HG03442 (cell line): ENCODE measurements around the gene PSMB7.

Experiments
- ATAC-seq: cut with Tn5 transposase; IDR thresholded peaks from one replicate; pipeline ENCODE4 v1.9.1; 2021; ENCODE audit warnings: mild to moderate bottlenecking, moderate library complexity; ENCODE audit not compliant: unreplicated experiment

PSMB7 gene

DNA sequence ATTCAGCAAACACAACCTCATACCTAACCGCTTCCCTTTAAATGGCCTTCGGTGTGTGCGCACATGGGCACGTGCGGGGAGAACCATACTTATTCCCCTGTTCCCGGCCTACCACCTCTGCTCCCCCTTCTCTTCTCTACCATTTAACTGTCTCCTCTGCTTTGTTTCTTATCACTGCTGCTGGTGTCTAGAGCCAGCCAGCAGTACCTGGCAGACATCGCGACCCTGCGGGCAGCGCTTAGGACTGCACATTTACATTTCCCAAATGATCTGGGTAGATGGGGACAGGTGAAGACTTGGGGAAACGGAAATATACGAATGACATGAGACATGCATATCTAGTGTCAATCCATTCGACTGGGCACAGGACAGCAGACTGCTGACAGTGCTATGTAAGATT lies 56.6 kb downstream of the PSMB7 start:
- no peak for ATAC-seq

DNA sequence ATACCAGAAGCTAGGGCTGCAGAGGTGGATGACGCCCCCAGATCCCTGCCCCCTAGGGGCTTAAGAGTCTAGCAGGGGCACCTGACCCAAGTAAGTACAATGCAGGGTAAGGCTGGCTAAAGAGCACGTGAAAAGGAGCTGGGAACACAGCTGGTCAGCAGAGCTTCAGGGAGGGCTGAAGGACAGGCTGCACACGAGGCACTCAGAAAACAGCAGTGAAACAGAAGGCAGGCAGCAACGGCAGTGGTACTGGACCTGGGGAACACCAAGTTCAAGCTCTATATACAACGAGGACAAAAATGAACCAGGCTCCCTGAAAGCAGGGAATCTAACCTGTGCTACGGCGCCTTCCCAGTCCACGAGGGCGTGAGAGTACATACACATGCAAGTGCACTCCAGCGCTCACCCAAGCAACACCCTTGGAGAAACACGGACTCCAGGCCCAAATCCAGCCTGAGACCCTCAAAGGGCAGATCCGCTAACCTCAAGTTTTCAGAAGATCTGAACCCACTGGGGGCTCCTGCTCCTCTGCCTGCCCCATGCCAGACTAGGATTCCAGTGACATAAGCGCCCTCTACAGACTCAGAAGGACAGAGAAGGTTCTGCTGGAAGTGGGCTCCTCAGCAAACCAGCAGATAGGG lies 57.4 kb downstream of the PSMB7 start:
- ATAC-seq: no peak

DNA sequence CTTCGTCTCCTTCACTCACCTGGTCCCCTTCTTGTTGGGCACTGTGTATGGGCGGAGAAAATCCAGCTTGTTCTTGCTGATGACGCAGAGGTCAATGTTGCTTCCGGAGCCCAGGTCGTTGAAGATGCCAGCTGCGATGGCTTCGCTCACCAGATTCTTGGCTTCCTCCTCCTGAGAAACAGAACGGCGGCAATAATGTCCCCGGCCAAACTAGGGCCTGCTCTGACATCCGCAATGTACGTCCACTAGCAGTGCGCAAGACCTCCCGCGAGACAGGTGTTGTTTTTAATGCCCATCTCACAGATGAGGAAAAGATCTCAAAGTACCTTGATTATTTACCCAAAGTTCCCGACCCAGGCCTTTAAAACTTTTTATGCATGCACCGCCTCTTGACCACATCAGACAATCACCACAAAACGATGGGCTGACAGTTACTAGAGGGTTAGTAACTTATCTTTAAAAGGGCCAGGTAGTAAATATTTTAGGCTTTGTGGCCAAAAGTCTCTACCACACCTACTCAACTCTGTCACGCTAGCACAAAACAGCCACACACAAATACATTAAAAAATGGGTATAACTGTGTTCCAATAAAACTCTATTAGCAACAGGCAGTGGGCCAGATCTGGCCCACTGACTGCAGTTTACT lies 58.4 kb downstream of the PSMB7 start:
- no peak for ATAC-seq

DNA sequence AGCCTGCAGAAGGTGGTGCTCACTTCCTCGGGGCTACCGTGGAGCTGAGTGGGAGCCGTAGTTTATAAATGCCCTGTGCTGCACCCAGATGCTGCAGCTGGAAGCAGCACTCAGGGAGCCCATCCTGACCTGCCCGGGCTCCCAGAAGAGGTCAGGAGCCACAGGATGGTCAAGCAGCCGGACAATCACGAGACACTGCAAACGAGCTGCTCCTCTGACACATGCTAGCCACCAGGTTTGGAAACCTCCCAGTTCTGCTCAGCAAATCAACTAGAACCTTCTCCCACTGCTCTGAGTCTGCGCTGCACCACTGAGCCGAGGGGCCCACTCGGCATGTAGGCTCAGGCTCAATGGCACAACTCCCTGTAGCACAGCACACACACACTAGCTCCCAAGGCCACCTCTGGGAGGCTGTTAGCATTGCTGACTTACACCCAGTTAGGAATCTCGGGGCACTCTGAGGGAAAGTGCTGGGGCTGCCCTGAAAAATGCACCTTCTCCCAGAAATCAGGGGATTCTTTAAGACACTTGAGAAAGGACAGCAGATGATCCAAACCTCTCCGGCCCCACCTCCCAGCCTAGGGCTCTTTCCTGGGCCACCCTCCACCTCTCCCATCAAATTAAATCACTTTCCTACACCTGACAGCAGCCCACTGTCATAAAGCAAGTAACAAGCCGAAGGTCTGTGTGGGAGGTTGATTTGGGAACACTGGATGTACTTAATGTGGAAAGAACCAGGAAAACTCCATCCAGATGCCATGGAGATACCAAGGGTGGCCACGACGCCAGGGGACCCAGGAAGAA lies 59.1 kb downstream of the PSMB7 start:
- no peak for ATAC-seq

DNA sequence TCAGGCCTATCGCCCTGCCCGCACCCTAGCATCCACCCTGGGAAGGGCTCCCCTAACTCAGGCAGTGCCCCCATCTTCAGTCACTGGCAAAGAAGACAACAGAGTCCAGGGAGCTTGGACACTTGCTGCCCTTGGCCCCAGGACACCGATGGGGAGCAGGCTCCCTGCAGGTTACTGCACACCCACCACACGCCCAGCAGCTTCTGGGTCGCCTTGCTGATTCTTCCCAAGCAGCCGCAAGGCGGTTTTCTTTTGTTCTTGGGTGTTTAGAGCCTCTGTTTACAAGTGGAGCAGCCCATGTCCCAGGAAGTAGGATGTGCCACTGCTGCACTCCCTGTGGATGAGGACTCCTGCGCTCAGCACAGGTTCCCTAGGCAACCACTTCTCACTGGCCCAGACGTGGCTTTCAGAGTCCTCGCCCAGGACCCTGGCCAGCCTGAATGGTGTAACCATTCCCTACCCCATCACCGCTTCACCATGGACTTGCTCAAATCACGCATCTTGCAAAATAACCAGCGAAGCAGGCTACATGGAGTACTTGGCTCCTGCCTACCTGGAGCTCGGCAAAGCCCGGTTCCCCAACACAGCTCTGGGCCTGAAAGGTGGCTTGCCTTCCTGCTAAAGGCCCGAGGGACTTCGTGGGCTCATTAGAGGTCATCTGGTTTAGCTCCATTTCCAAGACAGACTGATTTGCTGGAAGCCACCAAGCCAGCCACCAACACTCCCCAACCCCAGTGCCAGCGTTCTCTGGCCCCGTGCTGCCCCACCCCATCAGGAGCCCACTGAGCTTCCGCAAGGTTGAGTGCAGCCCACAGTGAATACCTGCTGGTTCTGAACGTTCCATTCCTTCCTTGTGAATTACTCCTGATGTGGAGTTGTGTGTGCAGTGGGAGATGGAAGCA lies 60.0 kb downstream of the PSMB7 start:
- no peak for ATAC-seq

DNA sequence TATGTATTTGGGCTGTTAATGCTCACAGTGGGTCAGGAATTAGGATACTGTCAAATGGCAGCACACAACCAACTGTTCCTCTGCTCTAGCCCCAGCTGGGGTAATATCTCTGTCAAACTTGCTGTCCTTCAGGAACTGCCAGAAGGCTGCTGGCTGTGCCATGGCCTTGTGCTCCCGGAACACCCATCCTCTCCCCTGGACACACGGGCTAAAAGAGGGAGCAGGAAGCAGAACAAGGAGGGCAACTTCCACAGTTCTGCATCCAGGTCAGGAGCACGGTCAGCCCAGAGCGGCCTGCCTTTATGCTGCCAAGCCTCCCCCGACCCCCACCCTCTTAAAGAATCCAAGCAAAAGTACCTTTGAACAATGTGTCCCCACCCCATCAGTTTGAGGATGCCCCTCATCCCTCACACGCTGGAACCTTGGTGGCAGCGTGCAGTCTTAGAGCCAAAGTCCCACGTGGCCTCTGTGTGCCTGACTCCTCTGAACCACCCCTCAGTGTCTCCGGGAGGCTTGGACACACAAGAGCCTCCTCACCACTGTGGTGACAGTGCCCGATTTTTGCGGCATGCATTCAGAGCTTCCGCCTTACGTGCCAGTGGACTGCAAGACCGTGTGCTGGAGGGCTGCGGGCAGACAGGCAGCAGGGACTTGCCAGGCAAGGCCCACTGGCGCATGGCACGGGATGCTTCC lies 60.8 kb downstream of the PSMB7 start:
- no peak for ATAC-seq

DNA sequence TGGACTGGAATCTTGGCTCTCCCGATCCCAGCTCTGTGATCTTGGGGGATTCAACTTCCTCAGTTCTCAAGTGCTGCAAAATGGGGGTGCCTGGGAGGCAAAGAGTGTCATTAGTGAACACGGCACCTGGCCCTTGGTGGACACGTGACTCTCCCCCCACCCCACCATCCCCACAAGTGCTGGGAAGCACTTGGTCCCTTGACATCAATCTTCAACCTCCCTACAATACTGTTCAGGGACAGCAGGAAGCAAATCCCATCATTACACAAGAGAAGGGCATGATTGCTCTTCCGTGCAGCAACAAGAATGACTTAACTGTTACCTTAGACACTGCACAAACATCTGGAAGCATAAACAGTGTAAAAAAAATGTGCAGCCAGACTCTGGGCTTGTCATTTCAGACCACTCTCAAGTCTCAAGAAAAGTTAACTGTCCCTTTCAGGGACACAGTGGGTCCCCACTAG lies 61.4 kb downstream of the PSMB7 start:
- ATAC-seq: no peak

DNA sequence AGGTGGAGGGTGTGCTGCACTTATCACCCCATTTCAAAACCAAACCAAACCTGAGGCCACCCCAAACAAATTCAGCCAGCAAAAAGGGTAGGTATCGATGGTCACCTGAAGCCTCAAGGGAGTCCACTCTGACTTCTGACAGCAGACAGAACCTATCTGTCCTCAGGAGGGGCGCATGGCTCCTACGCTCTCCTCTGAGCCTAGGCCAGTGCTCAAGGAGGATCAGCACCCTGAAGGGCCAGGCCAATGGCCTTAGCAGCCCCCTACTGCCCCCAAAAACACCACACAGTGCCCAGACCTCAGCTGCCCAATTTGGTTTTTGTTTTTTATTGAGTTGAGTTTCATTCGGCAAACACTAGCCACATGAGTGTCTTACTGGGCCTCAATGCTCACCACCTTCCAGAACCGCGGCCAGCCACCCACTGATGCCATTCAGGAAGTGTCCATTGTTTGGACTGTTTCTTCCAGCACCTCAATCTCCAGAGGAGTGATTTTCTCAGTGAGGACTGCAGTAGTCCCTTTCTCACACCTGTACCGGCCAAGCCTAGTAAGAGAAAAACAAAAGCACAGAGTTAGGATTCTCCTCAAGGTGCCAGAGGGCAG lies 62.0 kb downstream of the PSMB7 start:
- ATAC-seq: no peak

DNA sequence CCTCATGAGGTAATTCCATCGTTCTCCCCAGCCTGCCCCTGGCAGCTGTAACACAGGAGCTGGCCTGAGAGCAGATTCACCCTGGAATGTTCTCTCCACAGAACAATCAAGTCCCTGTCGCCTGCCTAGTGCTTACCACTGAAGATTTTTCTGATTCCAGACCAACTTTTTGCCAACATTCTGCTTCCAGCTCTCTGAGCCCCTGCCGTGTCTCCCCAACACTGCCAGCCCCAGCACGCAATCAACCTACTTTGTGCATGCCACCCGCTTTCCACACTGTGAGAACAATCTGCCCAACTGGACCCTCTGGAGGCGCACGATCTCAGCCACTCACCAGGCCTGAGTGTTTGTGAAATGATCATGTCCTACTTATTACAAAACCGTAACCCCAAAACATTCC lies 62.6 kb downstream of the PSMB7 start:
- ATAC-seq: no peak

DNA sequence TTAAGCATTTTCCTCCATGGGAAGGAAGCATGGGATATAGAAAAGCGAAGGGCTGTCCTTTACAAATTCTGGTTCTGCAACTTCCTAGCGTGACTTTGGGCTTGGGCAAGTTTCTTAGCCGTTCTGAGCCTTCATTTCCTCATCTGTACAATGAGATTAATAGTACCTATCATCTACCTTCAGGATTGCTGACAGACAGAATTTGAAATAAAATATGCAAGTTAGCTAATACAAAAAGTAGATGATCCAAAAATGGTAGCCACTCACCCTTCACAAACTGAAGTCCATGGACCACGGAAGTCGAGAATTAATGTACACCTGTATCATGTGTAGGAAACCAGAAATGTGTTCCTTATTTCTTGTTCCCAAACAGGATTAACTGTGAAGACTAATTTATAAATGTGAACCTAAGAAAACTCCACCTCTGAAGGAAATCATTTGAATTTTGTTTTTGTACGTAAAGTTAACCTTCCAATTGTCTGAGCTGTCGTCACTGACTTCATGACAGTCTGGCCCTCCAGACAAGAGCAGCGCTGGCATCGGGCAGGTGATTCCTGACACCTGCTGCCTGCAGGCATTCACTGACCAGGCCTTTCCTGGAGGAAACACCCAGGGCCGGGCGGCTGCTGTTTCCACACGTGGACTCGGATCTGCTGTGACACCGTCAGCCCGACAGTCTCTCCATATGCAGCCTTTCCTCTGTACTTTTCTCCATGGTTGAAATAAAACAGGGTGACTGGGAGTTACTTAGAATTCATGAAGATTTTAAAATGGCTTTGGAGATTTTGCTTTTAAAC lies 63.4 kb downstream of the PSMB7 start:
- ATAC-seq: no peak

DNA sequence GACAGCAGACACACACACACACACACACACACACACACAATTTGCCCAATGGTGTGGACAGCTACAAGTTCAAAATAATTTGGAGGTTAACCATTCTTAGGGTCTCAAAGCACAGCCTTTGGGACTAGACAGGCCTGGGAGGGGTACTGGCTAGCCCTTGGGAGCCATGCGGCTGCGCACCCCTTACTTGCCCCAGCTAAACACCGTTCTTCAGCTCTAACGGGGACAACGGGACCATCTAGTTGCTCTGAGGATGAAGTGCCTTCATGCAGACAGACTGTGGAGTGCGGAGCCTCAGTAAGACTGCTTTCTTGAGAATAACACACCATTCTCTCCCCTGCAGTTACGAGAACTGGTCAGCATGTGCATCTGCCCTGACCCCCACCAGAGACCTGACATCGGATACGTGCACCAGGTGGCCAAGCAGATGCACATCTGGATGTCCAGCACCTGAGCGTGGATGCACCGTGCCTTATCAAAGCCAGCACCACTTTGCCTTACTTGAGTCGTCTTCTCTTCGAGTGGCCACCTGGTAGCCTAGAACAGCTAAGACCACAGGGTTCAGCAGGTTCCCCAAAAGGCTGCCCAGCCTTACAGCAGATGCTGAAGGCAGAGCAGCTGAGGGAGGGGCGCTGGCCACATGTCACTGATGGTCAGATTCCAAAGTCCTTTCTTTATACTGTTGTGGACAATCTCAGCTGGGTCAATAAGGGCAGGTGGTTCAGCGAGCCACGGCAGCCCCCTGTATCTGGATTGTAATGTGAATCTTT lies 64.6 kb downstream of the PSMB7 start:
- ATAC-seq: no peak

DNA sequence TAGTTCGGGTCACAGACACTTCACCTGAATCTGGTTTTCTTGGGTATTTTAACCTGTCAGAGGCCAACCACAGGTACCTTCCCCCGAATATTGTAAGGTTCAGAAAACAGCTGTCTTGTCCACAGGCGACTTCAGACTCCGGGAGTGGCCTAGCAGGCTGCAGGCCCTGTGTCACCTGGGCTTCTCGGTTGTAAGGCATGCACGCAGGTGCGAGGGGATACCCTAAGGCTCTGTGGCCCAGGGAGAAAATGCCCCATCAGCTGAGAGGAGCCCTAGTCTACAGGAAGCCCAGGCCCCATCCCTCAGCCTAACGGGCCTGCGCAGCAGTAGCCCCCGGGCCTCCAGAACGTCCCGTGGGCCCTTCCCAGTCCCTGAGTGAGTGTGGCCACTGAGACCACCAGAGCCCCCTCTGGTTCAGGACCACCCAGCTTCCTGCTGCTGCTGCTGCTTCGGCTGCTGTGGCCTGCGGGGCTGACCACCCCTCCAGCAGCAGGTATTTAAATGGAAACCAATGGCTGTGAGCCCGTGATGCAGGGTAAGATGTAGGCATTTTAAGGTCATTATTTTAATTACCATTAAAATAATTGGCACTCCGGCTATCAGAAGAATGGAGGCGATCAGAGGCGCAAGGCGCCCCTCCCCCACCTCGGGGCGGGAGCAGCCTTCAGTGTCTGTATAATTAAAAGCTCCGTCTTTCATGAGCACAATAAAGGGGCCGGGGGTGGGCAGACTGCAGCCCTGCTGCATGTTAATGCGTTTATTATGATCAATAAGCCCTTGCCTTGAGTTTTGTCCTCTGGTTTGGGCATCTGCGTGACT lies 65.4 kb downstream of the PSMB7 start:
- no peak for ATAC-seq

DNA sequence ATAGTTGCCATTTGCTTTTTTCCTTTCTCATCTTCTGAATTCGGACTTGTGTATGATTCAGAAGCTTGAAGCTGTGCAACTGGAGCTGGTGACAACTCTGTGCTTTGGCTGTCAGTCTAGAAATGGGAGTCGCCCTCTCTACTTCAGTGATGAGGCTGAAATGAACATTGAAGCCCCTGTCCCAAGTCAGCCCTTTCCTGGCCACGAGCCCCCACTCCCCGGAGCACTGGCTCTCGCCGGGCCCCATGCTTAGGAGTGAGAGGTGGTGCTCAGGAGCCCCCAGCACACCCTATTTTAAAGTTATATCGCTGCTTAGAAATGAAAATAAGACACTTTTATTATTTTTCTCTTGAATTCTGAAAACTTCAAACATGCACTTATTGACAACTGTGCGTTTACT lies 66.0 kb downstream of the PSMB7 start:
- ATAC-seq: no peak

DNA sequence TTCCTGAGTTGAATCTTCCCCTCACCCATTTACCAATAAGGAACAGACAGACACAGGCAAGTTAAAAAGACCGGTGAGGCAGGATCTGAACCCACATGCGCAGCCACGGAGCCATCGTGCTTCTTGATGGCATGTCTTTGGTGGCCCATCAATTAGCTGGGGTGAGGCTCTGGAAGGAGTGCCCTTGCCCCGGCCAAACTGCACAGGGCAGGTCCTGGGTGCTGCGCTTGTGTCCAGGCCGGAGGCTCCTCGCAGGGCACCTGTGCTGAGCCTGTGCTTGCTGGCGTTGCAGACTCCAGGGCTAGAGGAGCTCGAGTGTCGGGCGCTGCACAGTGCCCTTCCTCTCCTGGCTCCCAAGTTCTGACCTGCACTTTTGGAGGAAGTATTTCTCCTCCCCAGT lies 66.4 kb downstream of the PSMB7 start:
- no peak for ATAC-seq

DNA sequence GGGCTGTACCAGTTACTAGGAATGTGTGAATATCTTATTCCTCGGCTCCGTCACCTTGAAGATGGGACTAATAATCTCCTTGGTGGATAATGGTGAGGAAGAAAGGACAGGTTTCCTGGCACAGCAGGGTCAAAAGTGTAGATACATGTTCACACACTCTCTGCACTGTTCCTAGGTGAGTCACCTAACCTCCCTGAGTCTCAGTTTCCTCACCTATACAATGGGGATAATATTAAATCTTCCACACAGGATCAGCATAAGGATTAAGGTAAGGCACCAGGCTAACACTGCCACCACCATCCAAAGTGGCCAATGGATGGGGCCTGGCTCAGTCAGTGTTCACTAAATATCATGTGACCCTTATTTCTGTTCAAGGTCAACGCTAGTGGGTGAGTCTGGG lies 66.9 kb downstream of the PSMB7 start:
- ATAC-seq: no peak

DNA sequence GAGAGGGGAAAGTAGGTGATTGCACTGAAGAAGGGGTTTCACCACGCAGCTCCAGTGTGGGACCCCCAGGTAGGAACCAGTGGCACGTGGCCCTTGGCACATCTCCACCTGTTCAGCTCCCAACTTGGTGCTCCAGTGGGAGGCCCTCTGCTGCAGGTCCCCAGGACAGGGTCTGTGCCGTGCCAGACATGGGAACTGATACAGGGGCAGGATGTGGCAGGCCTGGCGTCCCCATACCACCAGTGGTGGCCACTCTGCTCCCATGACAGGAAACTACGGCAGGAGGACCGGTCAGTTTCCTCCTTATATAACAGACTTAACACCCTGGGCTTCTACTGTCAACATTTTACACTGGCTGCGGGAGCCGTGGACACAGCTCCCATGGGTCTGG lies 67.3 kb downstream of the PSMB7 start:
- ATAC-seq: no peak

DNA sequence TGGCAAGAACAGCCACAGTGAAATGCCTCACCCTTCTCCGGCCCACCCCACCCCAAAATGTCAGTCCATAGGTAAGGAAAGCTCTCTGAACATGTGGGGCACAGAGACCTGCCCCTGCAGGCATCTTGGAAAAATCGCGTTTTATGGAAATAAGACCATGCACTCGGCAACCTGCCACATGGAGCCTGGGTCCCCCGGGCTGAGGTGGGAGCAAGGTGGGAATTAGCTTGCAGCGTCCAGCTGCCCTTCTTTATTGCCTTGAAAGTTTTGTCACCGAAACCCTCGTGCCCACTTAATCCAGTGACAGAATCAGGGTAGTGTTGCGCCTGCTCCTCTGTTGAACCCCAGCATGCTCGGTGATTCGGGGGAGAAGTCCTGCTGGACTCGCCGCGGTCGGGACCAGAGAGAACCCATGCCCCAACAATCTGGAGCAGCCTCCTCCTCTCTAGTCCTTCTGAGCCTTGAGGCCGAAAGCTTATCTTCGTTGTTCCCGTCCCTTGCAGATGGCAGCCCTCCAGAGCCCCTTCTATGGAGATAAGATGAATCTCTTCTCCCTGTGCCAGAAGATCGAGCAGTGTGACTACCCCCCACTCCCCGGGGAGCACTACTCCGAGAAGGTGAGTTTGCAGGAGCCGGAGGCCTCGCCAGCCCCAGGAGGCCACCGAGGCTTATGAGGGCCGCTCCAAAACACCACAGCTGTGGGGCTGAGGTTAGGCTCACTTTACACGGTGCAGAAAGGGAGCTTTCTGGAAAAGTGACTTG lies 67.9 kb downstream of the PSMB7 start:
- ATAC-seq: no peak
